Mesenchymal stem cell (in vitro differentiated cells and primary cell): ENCODE measurements around the gene CHRDL2.

Source experiments
- DNase-seq: peaks from one replicate; pipeline ENCODE4 v3.0.0-alpha.2; 2013
- H2AFZ ChIP-seq: one replicate; pipeline ENCODE4 v1.6.1; 2013; ENCODE audit warnings: low read depth, mild to moderate bottlenecking, control low read depth, inconsistent platforms, low read length, moderate library complexity
- H2AK5ac ChIP-seq: 2 replicates; pipeline ENCODE4 v1.6.1; 2013; ENCODE audit warnings: low read length, moderate library complexity, mild to moderate bottlenecking, inconsistent platforms; ENCODE audit not compliant: severe bottlenecking
- H2BK120ac ChIP-seq: one replicate; pipeline ENCODE4 v1.6.1; 2013; ENCODE audit warnings: low read depth, mild to moderate bottlenecking, inconsistent platforms, low read length, moderate library complexity
- H2BK12ac ChIP-seq, 2 experiments: one replicate each; pipeline ENCODE4 v1.6.1; 2013; ENCODE audit warnings: inconsistent platforms in 2 of 2, low read length in 2 of 2, mild to moderate bottlenecking in 2 of 2, moderate library complexity in 2 of 2, control low read depth in 1 of 2
- H2BK15ac ChIP-seq: one replicate; pipeline ENCODE4 v1.6.1; 2013; ENCODE audit warnings: mild to moderate bottlenecking, low read depth, inconsistent platforms; ENCODE audit not compliant: poor library complexity, severe bottlenecking
- H2BK5ac ChIP-seq: 2 replicates; pipeline ENCODE4 v1.6.1; 2013; ENCODE audit warnings: low read depth, mild to moderate bottlenecking, low read length, control low read depth, inconsistent platforms; ENCODE audit not compliant: poor library complexity, severe bottlenecking
- H3K14ac ChIP-seq, 2 experiments: one replicate each; pipeline ENCODE4 v1.6.1; 2013; ENCODE audit warnings: inconsistent platforms in 2 of 2, low read length in 2 of 2, control low read depth in 1 of 2, mild to moderate bottlenecking in 1 of 2, moderate library complexity in 1 of 2
- H3K18ac ChIP-seq, 2 experiments: one replicate each; pipeline ENCODE4 v1.6.1; 2013; ENCODE audit warnings: inconsistent platforms in 2 of 2, low read length in 2 of 2, control low read depth in 1 of 2, low read depth in 1 of 2, mild to moderate bottlenecking in 1 of 2
- H3K23ac ChIP-seq, 2 experiments: one replicate each; pipeline ENCODE4 v1.6.1; 2013; ENCODE audit warnings: inconsistent platforms in 2 of 2, low read length in 2 of 2, mild to moderate bottlenecking in 2 of 2, moderate library complexity in 2 of 2, control low read depth in 1 of 2
- H3K27ac ChIP-seq: 2 replicates; pipeline ENCODE4 v1.5.1; 2013; ENCODE audit warnings: mild to moderate bottlenecking, moderate library complexity, low read length, control low read depth, inconsistent platforms; ENCODE audit not compliant: poor library complexity, severe bottlenecking
- H3K27me3 ChIP-seq, 2 experiments: 2 replicates each; pipeline versions ENCODE4 v1.6.1 to v1.7.0; 2013; ENCODE audit warnings: low read length in 2 of 2, mild to moderate bottlenecking in 2 of 2, moderate library complexity in 2 of 2, control low read depth in 1 of 2, inconsistent platforms in 1 of 2; ENCODE audit not compliant: control insufficient read depth in 1 of 2, insufficient read depth in 1 of 2
- H3K36me3 ChIP-seq, 2 experiments: 2 replicates each; pipeline versions ENCODE4 v1.6.1 to v1.7.0; 2013; ENCODE audit warnings: low read length in 2 of 2, control low read depth in 1 of 2, inconsistent platforms in 1 of 2, low read depth in 1 of 2, mild to moderate bottlenecking in 1 of 2; ENCODE audit not compliant: insufficient read depth in 2 of 2, control insufficient read depth in 1 of 2
- H3K4ac ChIP-seq, 2 experiments: one replicate each; pipeline ENCODE4 v1.6.1; 2013; ENCODE audit warnings: inconsistent platforms in 2 of 2, low read length in 2 of 2, mild to moderate bottlenecking in 2 of 2, moderate library complexity in 2 of 2, control low read depth in 1 of 2, low read depth in 1 of 2
- H3K4me1 ChIP-seq: 2 replicates; pipeline ENCODE4 v1.6.1; 2013; ENCODE audit warnings: low read depth, low read length, control low read depth; ENCODE audit not compliant: control insufficient read depth, insufficient read depth
- H3K4me2 ChIP-seq: 2 replicates; pipeline ENCODE4 v1.6.1; 2013; ENCODE audit warnings: low read length, mild to moderate bottlenecking, inconsistent platforms; ENCODE audit not compliant: poor library complexity, severe bottlenecking
- H3K4me3 ChIP-seq, 2 experiments: 2 replicates each; pipeline versions ENCODE4 v1.5.1 to v1.7.0; 2013; ENCODE audit warnings: low read length in 2 of 2, mild to moderate bottlenecking in 2 of 2, control low read depth in 1 of 2, low read depth in 1 of 2; ENCODE audit not compliant: insufficient read depth in 1 of 2
- H3K79me1 ChIP-seq: replicated peaks from 2 replicates; pipeline ENCODE4 v1.6.1; 2013; ENCODE audit warnings: mild to moderate bottlenecking, control low read depth, low read length, inconsistent platforms; ENCODE audit not compliant: poor library complexity, severe bottlenecking
- H3K9ac ChIP-seq: 2 replicates; pipeline ENCODE4 v1.7.0; 2013; ENCODE audit warnings: mild to moderate bottlenecking, low read length, moderate library complexity
- H3K9me3 ChIP-seq: 2 replicates; pipeline ENCODE4 v1.7.0; 2013; ENCODE audit warnings: mild to moderate bottlenecking, low read length; ENCODE audit not compliant: control insufficient read depth
- H4K8ac ChIP-seq: one replicate; pipeline ENCODE4 v1.6.1; 2013; ENCODE audit warnings: inconsistent platforms, mild to moderate bottlenecking, low read length, moderate library complexity
- H4K91ac ChIP-seq: one replicate; pipeline ENCODE4 v1.6.1; 2013; ENCODE audit warnings: mild to moderate bottlenecking, low read length, inconsistent platforms
- WGBS: methylation state at CpG from one replicate; pipeline ENCODE4 v1.1.7; 2013; ENCODE audit warnings: mixed read lengths; 5-methylcytosine and 5-hydroxymethylcytosine counted together

CHRDL2 gene

GRCh38 chr11:74683279-74683871, 47.9 kb downstream of the CHRDL2 start:
- Histone ChIP-seq H3K36me3 (no peaks in the 10 kb centered on the region), H3K4me2 (peak overlapping the region; percentile 61), H3K9me3 (no peaks in the 10 kb centered on the region), H3K27ac (no peak overlapping the region), H2BK15ac (no peak overlapping the region), H3K9ac (peak overlapping the region; percentile 80), H2BK12ac (no peak overlapping the region), H2AK5ac (no peak overlapping the region), H3K4me3 (peak overlapping the region; percentile 56 to 58), H2AFZ (no peak overlapping the region), H2BK120ac (peak overlapping the region; percentile 34), H3K18ac (peak overlapping the region in 1 of 2 experiments; percentile 48), H3K4ac (no peak overlapping the region), H3K23ac (no peak overlapping the region), H3K14ac (no peak overlapping the region), H4K91ac (peak overlapping the region; percentile 55), H2BK5ac (no peak overlapping the region), H3K79me1 (no peaks in the 10 kb centered on the region), H3K27me3 (peaks cover 0 to 5% of the 10 kb centered on the region in 2 experiments), H3K4me1 (peaks cover 9% of the 10 kb centered on the region), H4K8ac (peak overlapping the region; percentile 81)
- 9% methylated on average over 59 of the region's 59 CpGs for WGBS
- no peak for DNase-seq

- no peak overlapping the region for H3K18ac ChIP-seq
- no peaks in the 10 kb centered on the region for H3K79me1 ChIP-seq
- no peak for DNase-seq
- peak overlapping the region; percentile 81 for H4K8ac ChIP-seq
- H4K91ac ChIP-seq = no peak overlapping the region
- H3K4me1 ChIP-seq = peaks cover 9% of the 10 kb centered on the region
- H3K4me3 ChIP-seq = peak overlapping the region in 1 of 2 experiments; percentile 58
- H2BK5ac ChIP-seq = no peak overlapping the region
- no peak overlapping the region for H3K14ac ChIP-seq
- no peak overlapping the region for H2BK12ac ChIP-seq
- H3K9ac ChIP-seq = peak overlapping the region; percentile 80
- no peak overlapping the region for H3K4ac ChIP-seq
- H3K4me2 ChIP-seq = peak overlapping the region; percentile 61
- no peaks in the 10 kb centered on the region for H3K9me3 ChIP-seq
- 88% methylated on average over 14 of the region's 14 CpGs for WGBS
- H2BK15ac ChIP-seq = no peak overlapping the region
- no peak overlapping the region for H2BK120ac ChIP-seq
- no peak overlapping the region for H3K23ac ChIP-seq
- H2AFZ ChIP-seq = no peak overlapping the region
- H3K36me3 ChIP-seq = no peaks in the 10 kb centered on the region
- no peak overlapping the region for H2AK5ac ChIP-seq
- peaks cover 0 to 5% of the 10 kb centered on the region in 2 experiments for H3K27me3 ChIP-seq
- no peak overlapping the region for H3K27ac ChIP-seq
Observed at GRCh38 chr11:74682731-74683278, 48.4 kb downstream of the CHRDL2 start.

GRCh38 chr11:74681686-74682651, 49.3 kb downstream of the CHRDL2 start:
- Histone ChIP-seq H3K9ac (no peak overlapping the region), H3K23ac (no peak overlapping the region), H3K4me2 (no peak overlapping the region), H3K27me3 (peaks cover 0 to 5% of the 10 kb centered on the region in 2 experiments), H3K27ac (no peak overlapping the region), H3K36me3 (no peaks in the 10 kb centered on the region), H3K4me1 (peaks cover 9% of the 10 kb centered on the region), H4K91ac (peak overlapping the region; percentile 5), H3K4ac (no peak overlapping the region), H4K8ac (no peak overlapping the region), H2BK15ac (no peak overlapping the region), H3K18ac (no peak overlapping the region), H3K14ac (no peak overlapping the region), H2BK5ac (no peak overlapping the region), H3K9me3 (no peaks in the 10 kb centered on the region), H3K4me3 (no peak overlapping the region), H2BK120ac (no peak overlapping the region), H2AK5ac (no peak overlapping the region), H2BK12ac (no peak overlapping the region), H3K79me1 (no peaks in the 10 kb centered on the region), H2AFZ (no peak overlapping the region)
- WGBS = 92% methylated on average over 11 of the region's 12 CpGs
- no peak for DNase-seq
